Activated T-helper 17 cell treated with anti-CD3 and anti-CD28 coated beads, Interleukin-2, amount 50 U/mL, for 72 hours (primary cell): Measurements from ENCODE around the gene FBXO9. TPM values are rescaled to one million over a fixed set of nuclear protein-coding genes. Genes with fewer than 3 reads are reported as not detected.

Source experiments
- ATAC-seq: fragments of 150-1000 bp; cut with Tn5 transposase; replicated peaks from 2 replicates; pipeline ENCODE4 v1.10.0; 2021; ENCODE audit warnings: mild to moderate bottlenecking, moderate library complexity
- H3K27ac Mint-ChIP-seq: one replicate; pipeline ENCODE4 v1.8.0; 2022; ENCODE audit warnings: mixed read lengths
- H3K27me3 Mint-ChIP-seq: one replicate; pipeline ENCODE4 v1.8.0; 2022; ENCODE audit warnings: mixed read lengths
- H3K36me3 Mint-ChIP-seq: one replicate; pipeline ENCODE4 v1.8.0; 2022; ENCODE audit warnings: low read depth, mild to moderate bottlenecking, mixed read lengths
- H3K4me1 Mint-ChIP-seq: one replicate; pipeline ENCODE4 v1.8.0; 2022; ENCODE audit warnings: mixed read lengths
- H3K4me3 Mint-ChIP-seq: one replicate; pipeline ENCODE4 v1.8.0; 2022; ENCODE audit warnings: mild to moderate bottlenecking, mixed read lengths
- H3K9me3 Mint-ChIP-seq: one replicate; pipeline ENCODE4 v1.8.0; 2022; ENCODE audit warnings: mixed read lengths
- total RNA-seq, 2 donors: library from RNA; stranded (reverse); gene quantifications; one replicate each; pipeline ENCODE4 v1.2.3, GENCODE V29; 2022

The FBXO9 gene
- total RNA-seq, 2 donors from 2014 or later = 53.2 to 58.2 TPM

DNA sequence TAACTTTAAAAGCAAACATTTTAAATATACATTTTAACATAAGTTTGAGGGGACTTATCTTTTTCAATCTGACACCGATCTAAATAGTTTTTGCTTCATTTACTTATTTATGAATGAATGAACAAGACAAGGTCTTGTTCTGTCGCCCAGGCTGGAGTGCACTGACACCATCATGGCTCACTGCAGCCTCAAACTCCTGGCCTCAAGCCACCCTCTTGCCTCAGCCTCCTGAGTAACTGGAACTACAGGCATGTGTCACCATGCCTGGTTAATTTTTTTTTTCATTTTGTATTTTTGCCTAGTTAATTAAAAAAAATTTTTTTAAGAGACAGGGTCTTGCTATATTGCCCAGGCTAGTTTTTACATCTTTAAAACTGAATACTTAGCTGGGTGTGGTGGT is 25.4 kb downstream of the FBXO9 start:
- Mint-ChIP-seq H3K27me3 (no peaks in the 10 kb centered on the region), H3K4me3 (no peak overlapping the region), H3K36me3 (peaks cover 100% of the 10 kb centered on the region), H3K27ac (no peak overlapping the region), H3K4me1 (no peaks in the 10 kb centered on the region), H3K9me3 (no peaks in the 10 kb centered on the region)
- ATAC-seq = no peak

DNA sequence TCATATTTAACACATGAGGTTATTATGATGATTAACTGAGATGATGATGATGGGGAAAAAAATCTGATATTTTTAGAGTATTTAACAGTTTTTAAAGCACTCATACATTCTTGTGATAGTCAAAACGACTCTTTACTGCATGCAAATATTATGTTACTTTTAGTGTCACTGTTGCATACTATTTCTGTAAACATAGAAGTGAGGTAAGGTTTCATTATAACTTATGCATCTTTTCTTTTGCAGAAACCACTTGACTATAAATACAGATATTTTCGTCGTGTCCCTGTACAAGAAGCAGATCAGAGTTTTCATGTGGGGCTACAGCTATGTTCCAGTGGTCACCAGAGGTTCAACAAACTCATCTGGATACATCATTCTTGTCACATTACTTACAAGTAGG is 30.1 kb downstream of the FBXO9 start:
- Mint-ChIP-seq H3K4me1 (no peaks in the 10 kb centered on the region), H3K4me3 (no peak overlapping the region), H3K27me3 (no peaks in the 10 kb centered on the region), H3K27ac (no peak overlapping the region), H3K9me3 (no peaks in the 10 kb centered on the region), H3K36me3 (peaks cover 99% of the 10 kb centered on the region)
- no peak for ATAC-seq

GRCh38 chr6:53095716-53096115 is 30.5 kb downstream of the FBXO9 start:
- Mint-ChIP-seq H3K36me3 (peaks cover 99% of the 10 kb centered on the region), H3K27ac (no peak overlapping the region), H3K9me3 (no peaks in the 10 kb centered on the region), H3K27me3 (no peaks in the 10 kb centered on the region), H3K4me1 (no peaks in the 10 kb centered on the region), H3K4me3 (no peak overlapping the region)
- ATAC-seq = no peak

DNA sequence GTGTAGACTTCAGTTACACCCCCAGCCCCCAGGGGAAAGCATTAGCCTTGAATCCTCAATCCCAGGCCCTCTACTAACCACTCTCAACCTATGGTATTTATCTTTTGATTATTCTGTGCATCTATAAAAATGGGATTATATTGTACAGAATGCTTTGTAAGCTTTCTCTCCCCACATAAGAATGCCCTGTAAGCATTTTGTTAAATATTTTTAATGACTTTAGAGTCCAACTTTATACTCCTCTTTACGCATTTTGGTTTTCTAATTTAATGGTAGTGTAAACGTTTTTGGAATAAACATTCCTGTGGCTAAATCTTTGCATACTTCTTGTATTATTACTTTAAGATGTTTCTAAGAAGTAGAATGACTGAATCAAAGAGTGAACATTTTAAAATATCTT is 35.4 kb downstream of the FBXO9 start:
- H3K27me3 Mint-ChIP-seq = no peaks in the 10 kb centered on the region
- peaks cover 76% of the 10 kb centered on the region for H3K36me3 Mint-ChIP-seq
- ATAC-seq = no peak
- no peak overlapping the region for H3K4me3 Mint-ChIP-seq
- H3K4me1 Mint-ChIP-seq = no peaks in the 10 kb centered on the region
- no peaks in the 10 kb centered on the region for H3K9me3 Mint-ChIP-seq
- H3K27ac Mint-ChIP-seq = peak overlapping the region; percentile 35

DNA sequence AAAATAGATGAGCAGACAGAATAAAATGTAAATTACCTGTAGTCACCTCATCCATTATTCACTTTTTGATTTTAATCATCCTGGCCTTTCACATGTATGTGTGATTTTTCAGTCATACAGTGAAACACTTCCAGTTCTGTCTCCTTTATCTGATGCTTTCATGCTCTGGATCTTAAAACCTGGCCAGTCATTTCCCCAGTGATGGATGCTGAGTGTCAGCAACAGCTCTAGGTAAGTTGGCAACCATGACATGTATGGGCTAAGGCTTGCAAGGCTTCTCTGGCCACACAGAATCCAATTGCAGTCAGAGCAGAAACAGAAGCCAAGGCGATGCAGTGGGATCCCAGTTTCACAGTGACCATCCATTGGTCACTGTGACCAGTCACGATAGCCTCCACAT is 35.8 kb downstream of the FBXO9 start:
- H3K4me3 Mint-ChIP-seq = no peak overlapping the region
- H3K4me1 Mint-ChIP-seq = no peaks in the 10 kb centered on the region
- peak overlapping the region; percentile 35 for H3K27ac Mint-ChIP-seq
- H3K27me3 Mint-ChIP-seq = no peaks in the 10 kb centered on the region
- no peaks in the 10 kb centered on the region for H3K9me3 Mint-ChIP-seq
- H3K36me3 Mint-ChIP-seq = peaks cover 72% of the 10 kb centered on the region
- peak; percentile 56 for ATAC-seq

DNA sequence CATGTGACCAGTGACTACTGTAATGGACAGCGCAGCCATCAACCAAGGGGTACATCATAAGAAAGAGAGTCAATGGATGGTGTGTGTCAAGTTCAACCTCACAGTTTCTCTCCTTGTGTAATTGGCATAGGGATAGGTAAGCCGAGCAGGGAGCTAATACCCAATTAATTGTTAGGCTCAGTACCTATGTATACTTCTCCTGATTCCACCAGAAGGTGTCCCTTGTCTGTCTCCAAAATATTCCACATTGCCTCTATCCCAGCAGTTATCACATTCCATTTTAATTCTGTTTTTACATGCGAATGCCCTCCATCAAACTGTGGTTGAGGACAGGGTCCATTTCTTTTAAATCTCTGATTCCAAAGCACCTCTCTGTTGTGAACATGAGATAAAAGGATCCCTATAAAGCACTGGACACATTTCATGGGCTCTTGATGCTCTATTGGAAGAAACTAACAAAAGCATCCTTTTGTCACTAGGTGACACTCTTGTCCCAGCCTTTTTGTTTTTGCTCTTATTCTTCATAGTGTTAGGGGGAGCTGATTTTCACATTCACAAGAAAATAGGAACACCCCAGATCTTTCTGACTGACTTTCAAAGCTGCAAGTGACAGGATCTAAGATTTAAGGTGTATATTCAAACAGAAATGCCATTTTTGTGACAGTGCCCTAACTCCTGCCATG is 38.9 kb downstream of the FBXO9 start:
- Mint-ChIP-seq H3K36me3 (peaks cover 41% of the 10 kb centered on the region), H3K9me3 (no peaks in the 10 kb centered on the region), H3K4me3 (no peak overlapping the region), H3K27me3 (no peaks in the 10 kb centered on the region), H3K27ac (no peak overlapping the region), H3K4me1 (no peaks in the 10 kb centered on the region)
- ATAC-seq = no peak

DNA sequence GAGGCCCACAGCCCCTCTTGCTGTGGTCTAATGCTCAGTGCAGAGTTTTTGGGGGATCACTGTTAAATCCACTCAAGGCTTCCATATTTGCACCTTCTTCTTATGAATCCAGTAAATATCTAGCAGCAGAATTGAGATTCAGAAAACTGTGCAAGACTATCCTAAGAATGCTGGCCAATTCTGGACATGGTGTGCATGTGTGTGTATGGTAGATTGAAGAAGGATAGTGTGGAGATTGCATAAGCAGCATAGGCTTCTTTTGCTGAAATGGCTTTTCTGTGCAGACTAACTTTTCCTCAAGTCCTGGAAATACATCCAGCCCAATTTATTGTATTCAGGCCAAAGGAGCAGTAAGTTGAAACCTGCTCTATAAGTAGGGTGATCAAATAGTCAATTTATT is 39.7 kb downstream of the FBXO9 start:
- no peaks in the 10 kb centered on the region for H3K4me1 Mint-ChIP-seq
- H3K27ac Mint-ChIP-seq = no peak overlapping the region
- peaks cover 33% of the 10 kb centered on the region for H3K36me3 Mint-ChIP-seq
- H3K9me3 Mint-ChIP-seq = no peaks in the 10 kb centered on the region
- ATAC-seq = no peak
- H3K4me3 Mint-ChIP-seq = no peak overlapping the region
- H3K27me3 Mint-ChIP-seq = no peaks in the 10 kb centered on the region

DNA sequence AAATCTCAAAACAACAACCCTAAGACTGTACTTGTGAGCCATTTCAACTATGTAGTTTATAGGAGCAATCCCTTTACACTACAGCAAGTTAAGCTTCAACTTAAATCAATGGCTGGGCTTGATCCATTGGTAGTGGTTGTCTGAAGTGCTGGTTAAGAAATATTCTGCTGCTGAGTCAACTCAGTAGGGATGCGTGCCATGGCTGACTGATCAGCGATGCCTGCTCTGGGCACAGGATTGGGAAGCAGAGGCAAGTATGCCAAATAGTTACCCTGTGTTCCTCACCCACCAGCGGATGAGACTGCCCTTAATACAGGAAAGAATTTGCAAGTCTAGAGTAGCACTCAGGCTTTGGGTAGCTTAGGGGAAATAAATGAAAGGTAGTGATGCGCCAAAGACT is 41.9 kb downstream of the FBXO9 start:
- peaks cover 12% of the 10 kb centered on the region for H3K36me3 Mint-ChIP-seq
- H3K9me3 Mint-ChIP-seq = no peaks in the 10 kb centered on the region
- H3K4me1 Mint-ChIP-seq = no peaks in the 10 kb centered on the region
- no peak for ATAC-seq
- H3K27me3 Mint-ChIP-seq = no peaks in the 10 kb centered on the region
- H3K4me3 Mint-ChIP-seq = no peak overlapping the region
- H3K27ac Mint-ChIP-seq = no peak overlapping the region

DNA sequence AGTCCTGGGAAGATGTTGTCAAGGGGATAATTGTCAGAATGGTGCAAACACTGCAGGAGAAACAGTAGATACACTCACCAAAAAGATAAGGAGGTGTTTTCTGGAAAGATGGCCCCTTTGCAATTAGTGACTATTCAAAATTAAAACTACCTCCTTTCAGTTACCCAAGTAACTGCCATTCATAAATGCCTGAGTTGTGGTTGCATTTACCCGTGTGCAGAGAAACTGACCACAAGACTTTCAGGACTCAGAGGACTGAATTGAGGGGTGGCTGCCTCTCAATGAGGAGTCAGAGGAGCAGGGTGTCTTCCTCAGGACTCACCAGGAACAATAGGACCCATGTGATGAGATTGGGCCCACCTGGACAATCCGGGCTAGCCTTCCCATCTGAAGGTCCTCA is 44.4 kb downstream of the FBXO9 start:
- H3K27ac Mint-ChIP-seq = no peak overlapping the region
- no peaks in the 10 kb centered on the region for H3K36me3 Mint-ChIP-seq
- no peaks in the 10 kb centered on the region for H3K27me3 Mint-ChIP-seq
- ATAC-seq = peak; percentile 34
- H3K9me3 Mint-ChIP-seq = no peaks in the 10 kb centered on the region
- no peak overlapping the region for H3K4me3 Mint-ChIP-seq
- H3K4me1 Mint-ChIP-seq = no peaks in the 10 kb centered on the region

GRCh38 chr6:53111865-53112264 is 46.7 kb downstream of the FBXO9 start:
- Mint-ChIP-seq H3K27me3 (no peaks in the 10 kb centered on the region), H3K4me3 (no peak overlapping the region), H3K27ac (no peak overlapping the region), H3K9me3 (peaks cover 5% of the 10 kb centered on the region), H3K36me3 (no peaks in the 10 kb centered on the region), H3K4me1 (no peaks in the 10 kb centered on the region)
- ATAC-seq = no peak

GRCh38 chr6:53112404-53112803 is 47.2 kb downstream of the FBXO9 start:
- no peaks in the 10 kb centered on the region for H3K27me3 Mint-ChIP-seq
- H3K4me1 Mint-ChIP-seq = no peaks in the 10 kb centered on the region
- peaks cover 5% of the 10 kb centered on the region for H3K9me3 Mint-ChIP-seq
- H3K27ac Mint-ChIP-seq = no peak overlapping the region
- no peak overlapping the region for H3K4me3 Mint-ChIP-seq
- no peaks in the 10 kb centered on the region for H3K36me3 Mint-ChIP-seq
- ATAC-seq = peak; percentile 44

GRCh38 chr6:53112871-53113270 is 47.7 kb downstream of the FBXO9 start:
- Mint-ChIP-seq H3K4me3 (no peak overlapping the region), H3K9me3 (peaks cover 5% of the 10 kb centered on the region), H3K27me3 (no peaks in the 10 kb centered on the region), H3K4me1 (no peaks in the 10 kb centered on the region), H3K36me3 (no peaks in the 10 kb centered on the region), H3K27ac (no peak overlapping the region)
- ATAC-seq = no peak

DNA sequence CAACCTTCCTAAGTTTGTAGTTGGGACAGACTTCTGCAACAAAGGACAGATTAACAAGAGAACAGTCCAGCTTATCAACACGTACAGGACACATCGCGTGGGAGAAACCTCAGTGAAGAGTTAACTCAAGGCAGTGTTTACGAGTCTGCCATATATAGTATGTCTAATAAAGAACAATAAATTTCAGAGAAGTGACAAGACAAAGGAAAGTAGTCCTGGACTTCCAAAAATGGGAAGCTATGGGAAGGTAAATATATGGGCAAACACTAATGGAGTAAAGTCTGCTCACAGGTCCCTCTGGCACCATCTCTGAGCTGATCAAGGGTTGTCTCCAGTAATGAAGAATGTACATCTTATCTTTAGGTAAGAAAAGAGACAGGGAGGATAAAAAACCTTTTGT is 48.5 kb downstream of the FBXO9 start:
- H3K4me3 Mint-ChIP-seq = no peak overlapping the region
- H3K27me3 Mint-ChIP-seq = no peaks in the 10 kb centered on the region
- no peaks in the 10 kb centered on the region for H3K36me3 Mint-ChIP-seq
- H3K4me1 Mint-ChIP-seq = no peaks in the 10 kb centered on the region
- ATAC-seq = no peak
- H3K9me3 Mint-ChIP-seq = peaks cover 5% of the 10 kb centered on the region
- no peak overlapping the region for H3K27ac Mint-ChIP-seq

- H3K27me3 Mint-ChIP-seq = peaks cover 3% of the 10 kb centered on the region
Measured at GRCh38 chr6:53115113-53115512, 49.9 kb downstream of the FBXO9 start.

DNA sequence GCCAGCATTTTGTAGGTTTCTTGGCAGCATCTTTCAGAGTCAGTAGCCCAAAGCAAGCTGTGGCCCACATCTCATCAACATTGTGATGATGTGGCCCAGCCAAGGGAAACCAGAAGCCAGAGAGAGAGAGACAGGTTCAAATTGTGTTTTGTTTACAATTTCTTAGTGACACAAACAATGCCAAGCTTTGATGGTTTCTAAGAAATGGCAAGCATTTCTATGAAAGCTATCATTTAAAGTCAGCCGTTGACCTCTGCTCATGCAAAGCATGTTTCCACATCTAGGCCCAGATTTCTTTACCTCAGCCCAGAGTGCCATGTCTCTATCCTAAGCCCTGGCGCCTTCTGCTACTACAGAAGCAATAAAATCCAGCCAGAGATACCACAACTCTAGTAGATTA is 50.5 kb downstream of the FBXO9 start:
- no peaks in the 10 kb centered on the region for H3K36me3 Mint-ChIP-seq
- H3K27me3 Mint-ChIP-seq = peaks cover 6% of the 10 kb centered on the region
- peaks cover 5% of the 10 kb centered on the region for H3K9me3 Mint-ChIP-seq
- no peak for ATAC-seq
- H3K4me3 Mint-ChIP-seq = no peak overlapping the region
- H3K27ac Mint-ChIP-seq = no peak overlapping the region
- no peaks in the 10 kb centered on the region for H3K4me1 Mint-ChIP-seq

More at GRCh38 chr6:53115113-53115512, 49.9 kb downstream of the FBXO9 start:
- H3K4me3 Mint-ChIP-seq = no peak overlapping the region
- H3K27ac Mint-ChIP-seq = no peak overlapping the region
- ATAC-seq = no peak
- no peaks in the 10 kb centered on the region for H3K36me3 Mint-ChIP-seq
- H3K4me1 Mint-ChIP-seq = no peaks in the 10 kb centered on the region
- H3K9me3 Mint-ChIP-seq = peaks cover 5% of the 10 kb centered on the region

- no peak for ATAC-seq
- H3K36me3 Mint-ChIP-seq = no peaks in the 10 kb centered on the region
- H3K4me3 Mint-ChIP-seq = no peak overlapping the region
- peaks cover 5% of the 10 kb centered on the region for H3K9me3 Mint-ChIP-seq
- peaks cover 10% of the 10 kb centered on the region for H3K27me3 Mint-ChIP-seq
- H3K4me1 Mint-ChIP-seq = no peaks in the 10 kb centered on the region
- no peak overlapping the region for H3K27ac Mint-ChIP-seq
Measured at GRCh38 chr6:53119349-53119748, 54.1 kb downstream of the FBXO9 start.
